Measurements from ENCODE around the gene BAG2.

GRCh38 chr6:57123111-57123510, 49.0 kb upstream of the BAG2 start:
- TF ChIP-seq, protein P1, sequence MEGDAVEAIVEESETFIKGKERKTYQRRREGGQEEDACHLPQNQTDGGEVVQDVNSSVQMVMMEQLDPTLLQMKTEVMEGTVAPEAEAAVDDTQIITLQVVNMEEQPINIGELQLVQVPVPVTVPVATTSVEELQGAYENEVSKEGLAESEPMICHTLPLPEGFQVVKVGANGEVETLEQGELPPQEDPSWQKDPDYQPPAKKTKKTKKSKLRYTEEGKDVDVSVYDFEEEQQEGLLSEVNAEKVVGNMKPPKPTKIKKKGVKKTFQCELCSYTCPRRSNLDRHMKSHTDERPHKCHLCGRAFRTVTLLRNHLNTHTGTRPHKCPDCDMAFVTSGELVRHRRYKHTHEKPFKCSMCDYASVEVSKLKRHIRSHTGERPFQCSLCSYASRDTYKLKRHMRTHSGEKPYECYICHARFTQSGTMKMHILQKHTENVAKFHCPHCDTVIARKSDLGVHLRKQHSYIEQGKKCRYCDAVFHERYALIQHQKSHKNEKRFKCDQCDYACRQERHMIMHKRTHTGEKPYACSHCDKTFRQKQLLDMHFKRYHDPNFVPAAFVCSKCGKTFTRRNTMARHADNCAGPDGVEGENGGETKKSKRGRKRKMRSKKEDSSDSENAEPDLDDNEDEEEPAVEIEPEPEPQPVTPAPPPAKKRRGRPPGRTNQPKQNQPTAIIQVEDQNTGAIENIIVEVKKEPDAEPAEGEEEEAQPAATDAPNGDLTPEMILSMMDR (IDR thresholded peaks at IDR 0.05; ENCODE audit: insufficient read depth, low read depth, low read length) = no peak
- TF ChIP-seq EZH2 (IDR thresholded peaks at IDR 0.05; ENCODE audit: insufficient read depth, low read length) = no peak

All from astrocyte (in vitro differentiated cells and primary cell).